ENCODE results near the gene ARNT2. TPM values are rescaled to one million over a fixed set of nuclear protein-coding genes. Genes with fewer than 3 reads are reported as not detected.

ARNT2 gene
- total RNA-seq, 1 experiment from 2014 or later: not detected

DNA sequence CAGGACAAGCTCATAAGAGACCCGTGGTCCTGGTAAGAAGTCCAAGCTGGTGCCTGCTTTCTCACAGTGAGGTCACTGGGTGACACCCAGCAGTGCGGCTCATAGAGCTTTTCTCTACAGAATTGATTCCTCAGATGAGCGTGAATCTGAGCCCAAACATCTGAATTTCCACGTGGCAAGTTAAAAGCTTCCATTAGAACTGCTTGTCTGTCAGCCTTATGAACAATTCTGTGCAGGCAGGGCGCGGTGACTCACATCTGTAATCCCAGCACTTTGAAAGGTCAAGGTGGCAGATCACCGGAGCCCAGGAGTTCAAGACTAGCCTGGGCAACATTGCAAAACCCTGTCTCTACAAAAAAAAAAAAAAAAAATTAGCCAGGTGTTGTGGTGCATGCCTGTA is 177.8 kb downstream of the ARNT2 start:
- no peak overlapping the region for H3K9ac ChIP-seq (ENCODE audit: low read length)
- H3K4me3 ChIP-seq (ENCODE audit: low read length): no peak overlapping the region
- H3K79me2 ChIP-seq (ENCODE audit: low read length): no peaks in the 10 kb centered on the region
- no peaks in the 10 kb centered on the region for H3K4me1 ChIP-seq (ENCODE audit: low read length)
- no peaks in the 10 kb centered on the region for H3K9me2 ChIP-seq (replicated peaks; ENCODE audit: insufficient read depth, low read length)
- no peaks in the 10 kb centered on the region for H3K36me3 ChIP-seq (ENCODE audit: insufficient read depth, low read length)
- no peaks in the 10 kb centered on the region for H4K20me1 ChIP-seq (ENCODE audit: insufficient read depth, low read depth, low read length)
- no peak overlapping the region for H3K27ac ChIP-seq (ENCODE audit: low read length)
- no peaks in the 10 kb centered on the region for H3K27me3 ChIP-seq (ENCODE audit: low read length)
- DNase-seq: no peak
- no peak overlapping the region for H2AFZ ChIP-seq (ENCODE audit: low read length)
- H3K9me3 ChIP-seq (ENCODE audit: low read length): no peaks in the 10 kb centered on the region
- no peak overlapping the region for H3K4me2 ChIP-seq (ENCODE audit: low read depth, low read length, poor library complexity, severe bottlenecking)

DNA sequence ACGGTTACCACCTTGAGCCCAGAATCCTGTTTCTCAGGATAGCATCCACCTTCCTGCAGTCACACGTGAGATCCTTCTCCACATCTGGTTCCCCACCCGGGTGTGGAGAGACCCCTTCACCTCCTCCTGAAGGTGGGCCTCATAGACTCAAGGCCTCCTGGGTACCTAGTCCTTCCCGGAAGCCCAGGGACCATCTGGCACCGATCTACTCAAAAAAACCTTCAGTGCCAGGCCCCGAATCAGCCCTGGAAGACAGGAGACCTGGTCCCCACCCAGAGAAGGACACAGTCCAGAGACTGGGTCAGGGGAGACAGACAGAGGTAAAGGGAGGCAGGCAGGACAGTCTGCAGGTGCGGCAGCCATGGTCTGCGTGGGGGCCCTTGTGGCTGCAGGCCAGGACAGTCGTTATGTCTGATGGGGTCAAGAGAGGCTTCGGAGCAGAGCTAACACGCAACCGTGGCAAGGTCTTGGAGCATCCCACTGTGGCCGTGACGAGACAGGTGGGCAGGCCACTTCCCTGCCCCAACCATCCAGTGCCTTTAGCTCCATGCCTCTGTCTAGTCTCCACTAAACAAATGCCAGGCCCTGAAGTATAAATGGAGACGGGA is 178.7 kb downstream of the ARNT2 start:
- H3K79me2 ChIP-seq (ENCODE audit: low read length): no peaks in the 10 kb centered on the region
- no peak overlapping the region for H3K4me3 ChIP-seq (ENCODE audit: low read length)
- DNase-seq: no peak
- no peak overlapping the region for H2AFZ ChIP-seq (ENCODE audit: low read length)
- H4K20me1 ChIP-seq (ENCODE audit: insufficient read depth, low read depth, low read length): no peaks in the 10 kb centered on the region
- no peak overlapping the region for H3K9ac ChIP-seq (ENCODE audit: low read length)
- no peaks in the 10 kb centered on the region for H3K27me3 ChIP-seq (ENCODE audit: low read length)
- H3K9me2 ChIP-seq (replicated peaks; ENCODE audit: insufficient read depth, low read length): no peaks in the 10 kb centered on the region
- no peaks in the 10 kb centered on the region for H3K9me3 ChIP-seq (ENCODE audit: low read length)
- H3K4me1 ChIP-seq (ENCODE audit: low read length): no peaks in the 10 kb centered on the region
- no peaks in the 10 kb centered on the region for H3K36me3 ChIP-seq (ENCODE audit: insufficient read depth, low read length)
- H3K27ac ChIP-seq (ENCODE audit: low read length): no peak overlapping the region
- H3K4me2 ChIP-seq (ENCODE audit: low read depth, low read length, poor library complexity, severe bottlenecking): no peak overlapping the region

DNA sequence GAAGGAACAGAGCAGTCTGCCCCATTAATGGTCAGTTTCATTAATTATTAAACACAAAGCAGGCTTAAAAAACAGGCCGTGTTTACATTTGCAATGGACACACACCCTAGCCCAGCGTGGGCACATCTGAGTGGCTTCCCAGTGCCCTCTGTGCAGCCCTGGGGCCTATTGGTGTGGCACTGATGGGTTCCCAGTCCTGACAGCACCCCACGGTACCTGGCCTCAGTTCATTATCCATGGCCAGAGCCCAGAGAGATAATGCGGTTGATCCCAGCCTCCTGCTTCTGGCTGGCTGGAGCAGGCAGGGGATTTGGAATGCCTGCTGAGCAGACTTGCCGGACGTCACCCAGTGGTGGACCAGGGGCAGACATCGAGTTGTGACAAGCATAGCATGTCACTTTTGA is 180.4 kb downstream of the ARNT2 start:
- Histone ChIP-seq H3K4me3 (ENCODE audit: low read length) (no peak overlapping the region), H3K27ac (ENCODE audit: low read length) (no peak overlapping the region)

DNA sequence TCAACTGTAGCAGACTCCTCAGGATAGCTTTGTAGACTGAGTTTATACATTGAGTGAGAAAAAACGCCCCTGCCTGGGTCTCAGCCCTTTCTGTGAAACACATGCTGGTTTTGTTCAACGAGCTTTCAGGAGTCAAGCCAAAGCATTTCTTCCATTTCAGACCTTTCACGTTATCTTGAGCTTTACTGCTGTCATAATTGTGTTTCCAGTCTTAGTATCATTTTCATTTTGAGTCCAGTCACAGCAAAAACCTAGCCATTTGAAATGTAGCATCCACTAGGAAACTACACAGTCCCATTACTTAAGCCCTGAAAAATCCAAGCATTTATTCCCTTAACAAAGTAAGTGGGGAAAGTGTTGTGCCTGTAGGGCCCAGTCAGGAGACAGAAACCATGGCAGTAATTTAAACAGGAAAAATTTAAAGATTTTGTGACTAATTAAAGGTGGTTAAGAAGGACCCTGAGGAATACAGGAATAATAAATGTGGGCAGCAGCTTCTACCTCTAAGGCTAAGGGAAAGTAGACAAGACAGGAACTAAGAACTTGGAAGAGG is 180.9 kb downstream of the ARNT2 start:
- no peak overlapping the region for H3K27ac ChIP-seq (ENCODE audit: low read length)
- H3K36me3 ChIP-seq (ENCODE audit: insufficient read depth, low read length): no peaks in the 10 kb centered on the region
- no peaks in the 10 kb centered on the region for H3K79me2 ChIP-seq (ENCODE audit: low read length)
- H2AFZ ChIP-seq (ENCODE audit: low read length): no peak overlapping the region
- no peaks in the 10 kb centered on the region for H4K20me1 ChIP-seq (ENCODE audit: insufficient read depth, low read depth, low read length)
- DNase-seq: no peak
- no peak overlapping the region for H3K4me3 ChIP-seq (ENCODE audit: low read length)
- no peaks in the 10 kb centered on the region for H3K27me3 ChIP-seq (ENCODE audit: low read length)
- H3K9ac ChIP-seq (ENCODE audit: low read length): no peak overlapping the region
- H3K9me2 ChIP-seq (replicated peaks; ENCODE audit: insufficient read depth, low read length): no peaks in the 10 kb centered on the region
- no peaks in the 10 kb centered on the region for H3K4me1 ChIP-seq (ENCODE audit: low read length)
- no peak overlapping the region for H3K4me2 ChIP-seq (ENCODE audit: low read depth, low read length, poor library complexity, severe bottlenecking)
- H3K9me3 ChIP-seq (ENCODE audit: low read length): no peaks in the 10 kb centered on the region

More for the DNA sequence above, 180.4 kb downstream of the ARNT2 start:
- Histone ChIP-seq H3K4me1 (ENCODE audit: low read length) (no peaks in the 10 kb centered on the region), H3K36me3 (ENCODE audit: insufficient read depth, low read length) (no peaks in the 10 kb centered on the region), H3K9me2 (replicated peaks; ENCODE audit: insufficient read depth, low read length) (no peaks in the 10 kb centered on the region), H3K9ac (ENCODE audit: low read length) (no peak overlapping the region), H3K79me2 (ENCODE audit: low read length) (no peaks in the 10 kb centered on the region), H3K27me3 (ENCODE audit: low read length) (no peaks in the 10 kb centered on the region), H3K4me2 (ENCODE audit: low read depth, low read length, poor library complexity, severe bottlenecking) (no peak overlapping the region), H2AFZ (ENCODE audit: low read length) (no peak overlapping the region), H3K9me3 (ENCODE audit: low read length) (no peaks in the 10 kb centered on the region), H4K20me1 (ENCODE audit: insufficient read depth, low read depth, low read length) (no peaks in the 10 kb centered on the region)
- DNase-seq: no peak

DNA sequence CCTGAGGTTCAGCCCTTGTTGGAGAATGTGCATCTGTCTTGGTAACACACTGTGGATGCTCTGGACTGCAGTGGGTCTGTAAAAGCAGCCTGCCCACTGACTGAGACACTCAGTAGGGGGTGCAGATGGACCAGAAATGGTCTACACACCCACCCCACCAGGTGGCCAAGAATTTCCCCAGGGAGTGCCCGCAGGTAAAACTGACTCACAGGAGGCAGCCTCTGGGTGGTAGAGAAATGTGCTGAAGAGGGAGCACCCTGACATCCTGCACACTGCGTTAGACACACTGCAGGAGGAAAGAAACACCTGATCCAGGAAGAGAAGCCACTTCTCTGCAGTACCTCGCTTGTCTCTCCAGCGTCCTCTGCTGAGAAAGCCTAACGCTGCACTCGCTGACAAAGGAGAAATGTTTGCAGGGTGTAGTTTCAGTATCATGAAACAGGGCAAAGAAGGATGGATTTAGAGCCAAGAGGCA is 181.4 kb downstream of the ARNT2 start:
- Histone ChIP-seq H3K9me3 (ENCODE audit: low read length) (no peaks in the 10 kb centered on the region), H3K27ac (ENCODE audit: low read length) (no peak overlapping the region), H3K79me2 (ENCODE audit: low read length) (no peaks in the 10 kb centered on the region), H4K20me1 (ENCODE audit: insufficient read depth, low read depth, low read length) (no peaks in the 10 kb centered on the region), H3K4me2 (ENCODE audit: low read depth, low read length, poor library complexity, severe bottlenecking) (no peak overlapping the region), H3K36me3 (ENCODE audit: insufficient read depth, low read length) (no peaks in the 10 kb centered on the region), H3K27me3 (ENCODE audit: low read length) (no peaks in the 10 kb centered on the region), H3K9me2 (replicated peaks; ENCODE audit: insufficient read depth, low read length) (no peaks in the 10 kb centered on the region), H3K9ac (ENCODE audit: low read length) (no peak overlapping the region), H2AFZ (ENCODE audit: low read length) (no peak overlapping the region), H3K4me1 (ENCODE audit: low read length) (no peaks in the 10 kb centered on the region), H3K4me3 (ENCODE audit: low read length) (no peak overlapping the region)
- no peak for DNase-seq

DNA sequence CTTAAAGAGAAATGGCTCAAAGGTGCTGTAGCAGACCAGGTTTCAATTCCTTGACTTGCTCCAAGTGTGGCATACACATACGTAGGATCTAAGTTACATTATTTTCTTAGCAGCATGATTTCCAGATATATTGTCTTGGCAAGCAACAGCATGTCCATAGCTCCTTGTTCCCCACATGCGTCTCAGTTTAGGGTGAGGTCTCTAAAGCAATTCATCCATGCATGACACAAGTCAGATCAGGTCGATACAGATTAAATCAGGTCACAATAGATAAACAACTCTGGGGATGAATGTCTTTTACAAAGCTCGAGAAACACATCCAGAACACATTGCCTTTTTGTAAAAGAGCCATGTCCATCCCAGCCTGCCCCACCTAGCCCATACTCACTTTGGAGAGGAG is 182.0 kb downstream of the ARNT2 start:
- H3K4me3 ChIP-seq (ENCODE audit: low read length): no peak overlapping the region
- H2AFZ ChIP-seq (ENCODE audit: low read length): no peak overlapping the region
- H3K36me3 ChIP-seq (ENCODE audit: insufficient read depth, low read length): no peaks in the 10 kb centered on the region
- H3K9me2 ChIP-seq (replicated peaks; ENCODE audit: insufficient read depth, low read length): no peaks in the 10 kb centered on the region
- no peaks in the 10 kb centered on the region for H3K9me3 ChIP-seq (ENCODE audit: low read length)
- no peaks in the 10 kb centered on the region for H3K4me1 ChIP-seq (ENCODE audit: low read length)
- H3K27me3 ChIP-seq (ENCODE audit: low read length): no peaks in the 10 kb centered on the region
- no peak overlapping the region for H3K9ac ChIP-seq (ENCODE audit: low read length)
- no peaks in the 10 kb centered on the region for H4K20me1 ChIP-seq (ENCODE audit: insufficient read depth, low read depth, low read length)
- H3K79me2 ChIP-seq (ENCODE audit: low read length): no peaks in the 10 kb centered on the region
- H3K4me2 ChIP-seq (ENCODE audit: low read depth, low read length, poor library complexity, severe bottlenecking): no peak overlapping the region
- no peak overlapping the region for H3K27ac ChIP-seq (ENCODE audit: low read length)
- no peak for DNase-seq

DNA sequence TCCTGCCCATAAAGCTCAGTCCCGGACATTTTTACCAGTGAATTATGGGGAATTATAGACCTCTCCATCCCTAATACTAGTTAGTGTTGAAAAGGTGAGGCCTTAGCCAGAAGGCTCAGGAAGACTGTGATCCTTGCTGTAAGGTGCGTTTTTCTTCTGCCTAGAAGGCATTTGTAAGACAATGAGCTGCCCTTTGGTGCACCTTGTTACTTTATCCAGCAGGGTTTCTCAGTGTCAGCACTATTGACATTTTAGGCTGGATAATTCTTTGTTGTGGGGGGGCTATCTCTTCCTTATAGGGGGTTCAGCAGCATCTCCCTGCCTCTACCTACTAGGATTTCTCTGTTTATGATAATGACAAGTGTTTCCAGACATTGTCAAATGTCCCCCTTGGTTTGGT is 182.8 kb downstream of the ARNT2 start:
- H3K4me3 ChIP-seq (ENCODE audit: low read length): no peak overlapping the region
- no peaks in the 10 kb centered on the region for H3K36me3 ChIP-seq (ENCODE audit: insufficient read depth, low read length)
- DNase-seq: no peak
- no peak overlapping the region for H2AFZ ChIP-seq (ENCODE audit: low read length)
- no peaks in the 10 kb centered on the region for H3K9me3 ChIP-seq (ENCODE audit: low read length)
- H3K9ac ChIP-seq (ENCODE audit: low read length): no peak overlapping the region
- no peak overlapping the region for H3K4me2 ChIP-seq (ENCODE audit: low read depth, low read length, poor library complexity, severe bottlenecking)
- no peaks in the 10 kb centered on the region for H3K4me1 ChIP-seq (ENCODE audit: low read length)
- no peaks in the 10 kb centered on the region for H3K79me2 ChIP-seq (ENCODE audit: low read length)
- H3K27me3 ChIP-seq (ENCODE audit: low read length): no peaks in the 10 kb centered on the region
- H4K20me1 ChIP-seq (ENCODE audit: insufficient read depth, low read depth, low read length): no peaks in the 10 kb centered on the region
- H3K9me2 ChIP-seq (replicated peaks; ENCODE audit: insufficient read depth, low read length): no peaks in the 10 kb centered on the region
- H3K27ac ChIP-seq (ENCODE audit: low read length): no peak overlapping the region

DNA sequence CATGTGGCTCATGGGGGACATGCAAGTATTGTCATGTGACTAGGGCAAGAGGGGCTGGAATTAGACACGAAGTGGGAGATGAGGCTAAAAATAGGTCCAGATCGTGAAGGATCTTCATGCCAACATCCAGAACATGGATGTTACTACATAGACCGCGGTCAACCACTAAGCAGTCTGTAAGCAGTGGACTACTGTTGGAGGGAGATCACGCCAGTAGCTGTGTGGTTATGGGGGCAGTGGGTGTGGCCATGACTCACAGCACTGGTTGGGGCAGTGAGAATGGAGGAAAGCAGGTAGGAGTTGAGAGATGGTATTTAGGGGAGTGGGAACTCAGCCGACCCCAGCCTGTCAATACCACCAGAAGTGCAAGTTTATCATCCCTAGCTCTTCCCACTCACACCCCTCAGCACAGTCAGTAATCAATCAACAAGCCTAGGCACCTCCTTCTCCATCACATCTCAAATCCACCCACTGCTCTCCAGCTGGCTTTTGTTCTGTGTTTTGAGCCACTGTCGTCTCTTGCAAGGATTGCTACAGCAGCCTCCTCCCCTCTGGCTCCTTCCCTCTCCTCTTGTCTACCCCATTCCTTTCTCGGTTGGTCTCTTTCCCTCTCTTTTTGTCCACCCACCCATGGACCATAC is 183.8 kb downstream of the ARNT2 start:
- no peaks in the 10 kb centered on the region for H3K36me3 ChIP-seq (ENCODE audit: insufficient read depth, low read length)
- no peaks in the 10 kb centered on the region for H3K27me3 ChIP-seq (ENCODE audit: low read length)
- no peak overlapping the region for H2AFZ ChIP-seq (ENCODE audit: low read length)
- DNase-seq: no peak
- no peak overlapping the region for H3K27ac ChIP-seq (ENCODE audit: low read length)
- H3K79me2 ChIP-seq (ENCODE audit: low read length): no peaks in the 10 kb centered on the region
- H3K4me2 ChIP-seq (ENCODE audit: low read depth, low read length, poor library complexity, severe bottlenecking): no peak overlapping the region
- H4K20me1 ChIP-seq (ENCODE audit: insufficient read depth, low read depth, low read length): no peaks in the 10 kb centered on the region
- H3K9ac ChIP-seq (ENCODE audit: low read length): no peak overlapping the region
- no peak overlapping the region for H3K4me3 ChIP-seq (ENCODE audit: low read length)
- H3K9me2 ChIP-seq (replicated peaks; ENCODE audit: insufficient read depth, low read length): no peaks in the 10 kb centered on the region
- H3K4me1 ChIP-seq (ENCODE audit: low read length): no peaks in the 10 kb centered on the region
- no peaks in the 10 kb centered on the region for H3K9me3 ChIP-seq (ENCODE audit: low read length)

Data from Karpas-422 (cell line).